H1 (cell line): ENCODE measurements around the gene SKAP1. TPM values are rescaled to one million over a fixed set of nuclear protein-coding genes. Genes with fewer than 3 reads are reported as not detected.
A peak's percentile ranks its signal among the peaks of the same experiment; 100 is the strongest.

Source experiments
- CTCF ChIA-PET: fragments of 300-600 bp; sonication (Branson Sonifier 250); formaldehyde crosslinking; loops from one replicate; lab custom pipeline; 2021; ENCODE audit not compliant: partially characterized antibody; lab: Charles Lee
- POLR2A ChIA-PET: fragments of 300-600 bp; sonication (Branson Sonifier 250); formaldehyde crosslinking; loops from one replicate; lab custom pipeline; 2021; ENCODE audit warnings: inconsistent platforms; ENCODE audit not compliant: partially characterized antibody; lab: Charles Lee
- DNase-seq, 2 experiments: peaks; one replicate each; pipeline versions ENCODE4 v3.0.0 to v3.0.0-alpha.2; 2010 to 2022; ENCODE audit warnings: low spot score in 2 of 2, low read depth in 1 of 2, mixed read lengths in 1 of 2
- FAIRE-seq: peaks from 2 replicates; lab custom pipeline; 2011; peaks lifted over from hg19 to GRCh38; lab: Jason Lieb, UNC
- H2AFZ ChIP-seq: 2 replicates; pipeline ENCODE4 v1.8.1; 2012; ENCODE audit warnings: low read length, inconsistent platforms
- H2AK5ac ChIP-seq: 2 replicates; pipeline ENCODE4 v1.6.1; 2013; ENCODE audit warnings: low read depth, low read length
- H2BK120ac ChIP-seq: replicated peaks from 2 replicates; pipeline ENCODE3; 2013; ENCODE audit warnings: low read depth, low read length, inconsistent platforms
- H2BK12ac ChIP-seq: 2 replicates; pipeline ENCODE4 v1.6.1; 2013; ENCODE audit warnings: low read depth, low read length
- H2BK15ac ChIP-seq: 2 replicates; pipeline ENCODE4 v1.6.1; 2013; ENCODE audit warnings: low read length
- H2BK20ac ChIP-seq: 2 replicates; pipeline ENCODE4 v1.6.1; 2013; ENCODE audit warnings: low read length
- H2BK5ac ChIP-seq: 2 replicates; pipeline ENCODE4 v1.6.1; 2013; ENCODE audit warnings: low read depth, low read length
- H3K14ac ChIP-seq: 2 replicates; pipeline ENCODE4 v1.6.1; 2013; ENCODE audit warnings: inconsistent platforms; ENCODE audit not compliant: insufficient read length
- H3K18ac ChIP-seq: 2 replicates; pipeline ENCODE4 v1.6.1; 2013; ENCODE audit warnings: low read length; ENCODE audit errors: extremely low read depth
- H3K23ac ChIP-seq: 2 replicates; pipeline ENCODE4 v1.6.1; 2013; ENCODE audit warnings: inconsistent platforms; ENCODE audit not compliant: insufficient read length
- H3K23me2 ChIP-seq: 2 replicates; pipeline ENCODE4 v1.6.1; 2013; ENCODE audit warnings: low read depth, low read length
- H3K27ac ChIP-seq: 2 replicates; pipeline ENCODE4 v1.6.1; 2011; ENCODE audit warnings: low read depth, low read length, inconsistent platforms
- H3K27me3 ChIP-seq, 4 experiments: replicated peaks in 1 of 4; 1 replicate in 1 of 4; 2 replicates in 3 of 4; pipeline versions ENCODE4 v1.6.1 to v1.8.1; 2011 to 2013; ENCODE audit warnings: low read length in 3 of 4, mild to moderate bottlenecking in 3 of 4, inconsistent platforms in 2 of 4, mixed read lengths in 2 of 4, moderate library complexity in 1 of 4; ENCODE audit not compliant: control insufficient read depth in 3 of 4, insufficient read depth in 3 of 4; ENCODE audit errors: extremely low read depth in 1 of 4
- H3K36me3 ChIP-seq, 4 experiments: 2 replicates each; pipeline versions ENCODE4 v1.6.1 to v1.8.1; 2011 to 2013; ENCODE audit warnings: mild to moderate bottlenecking in 4 of 4, low read length in 3 of 4, moderate library complexity in 2 of 4, control low read depth in 1 of 4, inconsistent platforms in 1 of 4; ENCODE audit not compliant: insufficient read depth in 4 of 4, control insufficient read depth in 2 of 4
- H3K4ac ChIP-seq: replicated peaks from 2 replicates; pipeline ENCODE3; 2013; ENCODE audit warnings: low read length, low read depth, mixed read lengths, inconsistent platforms; ENCODE audit not compliant: insufficient read length
- H3K4me1 ChIP-seq, 4 experiments: replicated peaks in 1 of 4; 1 replicate in 1 of 4; 2 replicates in 3 of 4; pipeline versions ENCODE4 v1.6.1 to v1.8.1; 2011 to 2013; ENCODE audit warnings: low read length in 3 of 4, inconsistent platforms in 2 of 4, mixed read lengths in 1 of 4; ENCODE audit not compliant: insufficient read depth in 4 of 4, control insufficient read depth in 3 of 4
- H3K4me2 ChIP-seq, 2 experiments: 2 replicates each; pipeline versions ENCODE4 v1.6.1 to v1.8.1; 2011 to 2013; ENCODE audit warnings: low read depth in 2 of 2, low read length in 2 of 2, control low read depth in 1 of 2, inconsistent platforms in 1 of 2, mild to moderate bottlenecking in 1 of 2; ENCODE audit not compliant: insufficient read depth in 1 of 2
- H3K4me3 ChIP-seq, 4 experiments: fragments of 200-600, 300-600 bp in 1 of 4; sonication (generic), shearing (Covaris generic), sonication (Bioruptor Twin) in 1 of 4; 2 replicates each; pipeline versions ENCODE4 v1.5.1 to v1.8.1; 2011 to 2016; ENCODE audit warnings: low read length in 4 of 4, low read depth in 3 of 4, control low read depth in 2 of 4, inconsistent platforms in 2 of 4, mild to moderate bottlenecking in 2 of 4, mixed read lengths in 1 of 4, moderate library complexity in 1 of 4; ENCODE audit not compliant: insufficient read depth in 2 of 4; ENCODE audit errors: extremely low read depth in 1 of 4
- H3K56ac ChIP-seq: replicated peaks from 2 replicates; pipeline ENCODE3; 2013; ENCODE audit warnings: low read depth, mild to moderate bottlenecking, mixed read lengths, low read length, inconsistent platforms; ENCODE audit not compliant: insufficient read length
- H3K79me1 ChIP-seq: 2 replicates; pipeline ENCODE4 v1.6.1; 2013; ENCODE audit warnings: low read depth, low read length, control low read depth
- H3K79me2 ChIP-seq, 2 experiments: 2 replicates each; pipeline versions ENCODE4 v1.6.1 to v1.8.1; 2012 to 2013; ENCODE audit warnings: low read length in 2 of 2, mild to moderate bottlenecking in 2 of 2, inconsistent platforms in 1 of 2; ENCODE audit not compliant: insufficient read depth in 2 of 2, control insufficient read depth in 1 of 2
- H3K9ac ChIP-seq, 4 experiments: replicated peaks in 1 of 4; 1 replicate in 1 of 4; 2 replicates in 3 of 4; pipeline versions ENCODE4 v1.6.1 to v1.8.1; 2011 to 2013; ENCODE audit warnings: low read depth in 3 of 4, low read length in 3 of 4, control low read depth in 2 of 4, mild to moderate bottlenecking in 2 of 4, moderate library complexity in 2 of 4, inconsistent platforms in 1 of 4; ENCODE audit errors: extremely low read depth in 1 of 4
- H3K9me3 ChIP-seq, 2 experiments: 2 replicates each; pipeline versions ENCODE4 v1.6.1 to v1.8.1; 2012 to 2013; ENCODE audit warnings: mild to moderate bottlenecking in 2 of 2, moderate library complexity in 2 of 2, control low read depth in 1 of 2, inconsistent platforms in 1 of 2, low read depth in 1 of 2, low read length in 1 of 2, mixed read lengths in 1 of 2; ENCODE audit not compliant: insufficient read depth in 2 of 2
- H4K20me1 ChIP-seq, 2 experiments: replicated peaks in 1 of 2; 2 replicates each; pipeline versions ENCODE3 to v1.8.1; 2011 to 2013; ENCODE audit warnings: inconsistent platforms in 2 of 2, low read length in 2 of 2, mild to moderate bottlenecking in 1 of 2; ENCODE audit not compliant: insufficient read depth in 2 of 2, control insufficient read depth in 1 of 2
- H4K5ac ChIP-seq: 2 replicates; pipeline ENCODE4 v1.6.1; 2013; ENCODE audit warnings: low read length, low read depth, mixed read lengths, inconsistent platforms; ENCODE audit not compliant: insufficient read length
- H4K8ac ChIP-seq: 2 replicates; pipeline ENCODE4 v1.8.0; 2013; ENCODE audit warnings: mild to moderate bottlenecking, moderate library complexity, low read length, inconsistent platforms; ENCODE audit not compliant: insufficient read depth; ENCODE audit errors: extremely low read depth
- H4K91ac ChIP-seq: replicated peaks from 2 replicates; pipeline ENCODE3; 2013; ENCODE audit warnings: low read length, mixed read lengths, inconsistent platforms; ENCODE audit not compliant: insufficient read length
- ZNF274 ChIP-seq: IDR thresholded peaks from 2 replicates; pipeline ENCODE4 v1.7.0; 2012; ENCODE audit warnings: low read length, borderline replicate concordance; ENCODE audit errors: extremely low read depth
- WGBS, 2 experiments: shearing (Covaris generic) in 1 of 2; methylation state at CpG; one replicate each; pipeline versions ENCODE4 v1.1.6 to v1.1.7; 2013 to 2015; ENCODE audit warnings: low lambda C conversion rate in 2 of 2, mixed read lengths in 2 of 2, inconsistent platforms in 1 of 2, low coverage in 1 of 2, missing lambda C conversion rate in 1 of 2; ENCODE audit not compliant: insufficient replicate concordance in 2 of 2, insufficient coverage in 1 of 2, insufficient read length in 1 of 2; ENCODE audit errors: extremely low coverage in 1 of 2, missing lambda C conversion rate in 1 of 2; 5-methylcytosine and 5-hydroxymethylcytosine counted together
- polyA plus RNA-seq, 7 experiments: library from polyadenylated mRNA; depleted of rRNA in 3 of 7; stranded (reverse) in 5 of 7; unstranded in 2 of 7; fragments of >200 nt in 5 of 7; fragments of 200-250 nt in 2 of 7; gene quantifications; 1 replicate in 5 of 7; 2 replicates in 1 of 7; 4 replicates in 1 of 7; pipeline versions ENCODE4 v1.2.1 to v1.2.3, GENCODE V29; 2011 to 2013; ENCODE audit warnings: missing spikeins in 2 of 7, mixed read lengths in 2 of 7
- total RNA-seq: library from RNA; stranded (reverse); fragmentation: NEBNext Ultra II Directional; extraction: Animal tissue kit (Norgen Biotek cat#: 25700); gene quantifications from 2 replicates; pipeline ENCODE4 v1.2.1, GENCODE V29; 2021

The SKAP1 gene
- total and polyA plus RNA-seq, 2 of the 8 experiments (the other 6 are each of a cell fraction or from before 2014, with no cell fraction given), result not detected

DNA sequence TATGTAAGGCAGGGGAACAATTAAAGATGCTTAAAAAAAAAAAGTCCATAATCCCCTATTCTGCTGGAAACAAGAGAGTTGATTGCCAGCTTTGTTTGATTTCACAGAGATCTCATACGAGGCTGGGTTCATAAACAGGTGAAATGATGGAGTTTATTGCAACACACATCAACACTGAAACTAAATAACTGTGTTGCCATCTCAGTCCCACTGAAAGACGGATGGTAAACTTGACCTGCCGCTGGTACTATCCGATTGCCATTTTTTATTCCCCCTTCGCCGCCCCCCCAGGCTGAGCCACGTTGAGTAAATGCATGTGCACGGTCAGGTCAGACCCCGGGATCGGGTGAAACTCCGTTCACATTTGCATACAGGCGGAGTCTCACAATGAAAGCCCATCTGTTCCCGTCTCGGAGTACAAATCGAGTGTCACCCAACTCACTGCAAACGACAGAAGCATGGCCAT is 119.2 kb downstream of the SKAP1 start:
- Histone ChIP-seq H2BK120ac (no peak overlapping the region), H3K9ac (no peak overlapping the region), H3K36me3 (no peaks in the 10 kb centered on the region), H3K4me1 (no peaks in the 10 kb centered on the region), H2BK5ac (no peak overlapping the region), H4K20me1 (no peaks in the 10 kb centered on the region), H4K5ac (no peak overlapping the region), H3K23me2 (no peaks in the 10 kb centered on the region), H2AK5ac (no peak overlapping the region), H3K4ac (no peak overlapping the region), H2BK15ac (no peak overlapping the region), H2BK20ac (no peak overlapping the region), H4K91ac (no peak overlapping the region), H2BK12ac (no peak overlapping the region), H3K27me3 (no peaks in the 10 kb centered on the region; a peak in 2 of 7 replicates), H3K79me1 (no peaks in the 10 kb centered on the region), H3K4me2 (peak overlapping the region in 1 of 2 experiments; percentile 47; a peak in 3 of 4 replicates), H3K27ac (no peak overlapping the region), H3K9me3 (no peaks in the 10 kb centered on the region), H3K4me3 (no peak overlapping the region), H3K23ac (no peak overlapping the region), H3K14ac (no peak overlapping the region), H3K79me2 (no peaks in the 10 kb centered on the region), H3K18ac (no peak overlapping the region), H3K56ac (no peak overlapping the region), H4K8ac (no peak overlapping the region), H2AFZ (0 out of 2 replicates have a peak overlapping the region, but pooled peaks have one; percentile 28)
- no peak for TF ChIP-seq ZNF274
- FAIRE-seq, result no peak
- ChIA-PET POLR2A (no interaction called here), CTCF (interaction anchor here (1.0 to 1.2 kb wide), 4 partner anchors 13 to 158 kb away, joined by 3 read pairs; no protein-coding TSS in a partner anchor)
- no peak for DNase-seq
- WGBS, 2 experiments, result 34% methylated on average over 16 of the region's 16 CpGs; no CpG with 5 or more reads in 1 of the 2 experiments
